ENCODE results near the gene TBL1X. TPM values are rescaled to one million over a fixed set of nuclear protein-coding genes. Genes with fewer than 3 reads are reported as not detected.
A peak's percentile ranks its signal among the peaks of the same experiment; 100 is the strongest.

Gene TBL1X
- total and polyA plus RNA-seq, 7 experiments from 2014 or later, result 11.8 to 58.8 (median 28.9) TPM

GRCh38 chrX:9488586-9488985 lies 23.7 kb downstream of the TBL1X start:
- H3K4me1 Mint-ChIP-seq, result peaks cover 3 to 74% (median 47%) of the 10 kb centered on the region in 7 donors
- H3K4me1 ChIP-seq (ENCODE audit: control insufficient read depth in 2 of 2, insufficient read depth in 2 of 2, low read length in 2 of 2), result no peaks in the 10 kb centered on the region
- no peak overlapping the region for H3K27ac Mint-ChIP-seq
- no peak overlapping the region for H3K4me3 ChIP-seq (ENCODE audit: low read length)
- no peak for ATAC-seq
- no peaks in the 10 kb centered on the region for H3K36me3 ChIP-seq (ENCODE audit: control insufficient read depth in 2 of 3, insufficient read depth in 3 of 3, low read length in 3 of 3)
- H3K4me3 Mint-ChIP-seq, result no peak overlapping the region
- DNase-seq, result no peak
- no peaks in the 10 kb centered on the region for H3K9me3 ChIP-seq (ENCODE audit: control insufficient read depth in 2 of 3, low read length in 3 of 3)
- CTCF ChIA-PET, result no interaction called here
- peaks cover 0 to 3% (median 0%) of the 10 kb centered on the region in 11 donors for H3K9me3 Mint-ChIP-seq
- intact Hi-C loops (cut with micrococcal nuclease), result no loop called here
- H3K27me3 Mint-ChIP-seq, result no peaks in the 10 kb centered on the region
- no peak overlapping the region for H3K27ac ChIP-seq (ENCODE audit: low read depth, low read length)
- POLR2A ChIA-PET, result no interaction called here
- H3K27me3 ChIP-seq (ENCODE audit: control insufficient read depth in 2 of 2, insufficient read depth in 2 of 2, low read length in 2 of 2), result no peaks in the 10 kb centered on the region
- H3K36me3 Mint-ChIP-seq, result peaks cover 0 to 23% (median 14%) of the 10 kb centered on the region in 5 donors

- Mint-ChIP-seq H3K4me1 (peaks cover 3 to 70% (median 46%) of the 10 kb centered on the region in 7 donors), H3K27me3 (no peaks in the 10 kb centered on the region), H3K27ac (no peak overlapping the region), H3K4me3 (no peak overlapping the region), H3K36me3 (peaks cover 0 to 20% (median 12%) of the 10 kb centered on the region in 5 donors), H3K9me3 (peaks cover 0 to 2% (median 0%) of the 10 kb centered on the region in 11 donors)
- no peaks in the 10 kb centered on the region for H3K27me3 ChIP-seq (ENCODE audit: control insufficient read depth in 2 of 2, insufficient read depth in 2 of 2, low read length in 2 of 2)
- no peaks in the 10 kb centered on the region for H3K36me3 ChIP-seq (ENCODE audit: control insufficient read depth in 2 of 3, insufficient read depth in 3 of 3, low read length in 3 of 3)
- ChIA-PET POLR2A (no interaction called here), CTCF (no interaction called here)
- H3K27ac ChIP-seq (ENCODE audit: low read depth, low read length), result no peak overlapping the region
- ATAC-seq (no peak), DNase-seq (no peak)
- no peaks in the 10 kb centered on the region for H3K9me3 ChIP-seq (ENCODE audit: control insufficient read depth in 2 of 3, low read length in 3 of 3)
- H3K4me1 ChIP-seq (ENCODE audit: control insufficient read depth in 2 of 2, insufficient read depth in 2 of 2, low read length in 2 of 2), result no peaks in the 10 kb centered on the region
- no peak overlapping the region for H3K4me3 ChIP-seq (ENCODE audit: low read length)
- intact Hi-C loops (cut with micrococcal nuclease), result no loop called here
These were observed 24.4 kb downstream of the TBL1X start for GRCh38 chrX:9489234-9489633.

- H3K27me3 ChIP-seq (ENCODE audit: control insufficient read depth in 2 of 2, insufficient read depth in 2 of 2, low read length in 2 of 2), result no peaks in the 10 kb centered on the region
- no peaks in the 10 kb centered on the region for H3K9me3 ChIP-seq (ENCODE audit: control insufficient read depth in 2 of 3, low read length in 3 of 3)
- H3K36me3 ChIP-seq (ENCODE audit: control insufficient read depth in 2 of 3, insufficient read depth in 3 of 3, low read length in 3 of 3), result no peaks in the 10 kb centered on the region
- no peaks in the 10 kb centered on the region for H3K4me1 ChIP-seq (ENCODE audit: control insufficient read depth in 2 of 2, insufficient read depth in 2 of 2, low read length in 2 of 2)
- DNase-seq (no peak), ATAC-seq (no peak)
- Mint-ChIP-seq H3K4me3 (peak overlapping the region in 1 of 10 donors; percentile 20), H3K4me1 (peaks cover 8 to 68% (median 45%) of the 10 kb centered on the region in 7 donors), H3K27ac (peak overlapping the region in 2 of 9 donors; percentile 53 to 60), H3K36me3 (peaks cover 4 to 17% (median 5%) of the 10 kb centered on the region in 5 donors), H3K9me3 (no peaks in the 10 kb centered on the region), H3K27me3 (no peaks in the 10 kb centered on the region)
- H3K4me3 ChIP-seq (ENCODE audit: low read length), result no peak overlapping the region
- intact Hi-C loops (cut with micrococcal nuclease), result no loop called here
- ChIA-PET POLR2A (no interaction called here), CTCF (no interaction called here)
- no peak overlapping the region for H3K27ac ChIP-seq (ENCODE audit: low read depth, low read length)
These were observed 28.0 kb downstream of the TBL1X start for GRCh38 chrX:9492901-9493300.

- H3K4me1 Mint-ChIP-seq, result peaks cover 8 to 68% (median 46%) of the 10 kb centered on the region in 7 donors
- no peaks in the 10 kb centered on the region for H3K9me3 Mint-ChIP-seq
- intact Hi-C loops (cut with micrococcal nuclease), result no loop called here
- H3K27me3 Mint-ChIP-seq, result no peaks in the 10 kb centered on the region
- Histone ChIP-seq H3K27ac (ENCODE audit: low read depth, low read length) (no peak overlapping the region), H3K4me1 (ENCODE audit: control insufficient read depth in 2 of 2, insufficient read depth in 2 of 2, low read length in 2 of 2) (no peaks in the 10 kb centered on the region), H3K27me3 (ENCODE audit: control insufficient read depth in 2 of 2, insufficient read depth in 2 of 2, low read length in 2 of 2) (no peaks in the 10 kb centered on the region), H3K9me3 (ENCODE audit: control insufficient read depth in 2 of 3, low read length in 3 of 3) (no peaks in the 10 kb centered on the region), H3K36me3 (ENCODE audit: control insufficient read depth in 2 of 3, insufficient read depth in 3 of 3, low read length in 3 of 3) (no peaks in the 10 kb centered on the region), H3K4me3 (ENCODE audit: low read length) (no peak overlapping the region)
- no peak overlapping the region for H3K4me3 Mint-ChIP-seq
- H3K27ac Mint-ChIP-seq, result no peak overlapping the region
- DNase-seq, result no peak
- no peak for ATAC-seq
- CTCF ChIA-PET, result no interaction called here
- peaks cover 4 to 16% (median 4%) of the 10 kb centered on the region in 5 donors for H3K36me3 Mint-ChIP-seq
- POLR2A ChIA-PET, result no interaction called here
These were observed 29.1 kb downstream of the TBL1X start for GRCh38 chrX:9493936-9494335.

GRCh38 chrX:9494771-9495170 lies 29.9 kb downstream of the TBL1X start:
- ChIA-PET CTCF (no interaction called here), POLR2A (no interaction called here)
- H3K4me1 ChIP-seq (ENCODE audit: control insufficient read depth in 2 of 2, insufficient read depth in 2 of 2, low read length in 2 of 2), result no peaks in the 10 kb centered on the region
- Mint-ChIP-seq H3K27me3 (no peaks in the 10 kb centered on the region), H3K4me1 (peaks cover 11 to 66% (median 49%) of the 10 kb centered on the region in 7 donors), H3K9me3 (peaks cover 0 to 3% (median 0%) of the 10 kb centered on the region in 11 donors), H3K36me3 (peaks cover 4 to 15% (median 9%) of the 10 kb centered on the region in 5 donors), H3K27ac (peak overlapping the region in 1 of 9 donors; percentile 19), H3K4me3 (no peak overlapping the region)
- no peaks in the 10 kb centered on the region for H3K36me3 ChIP-seq (ENCODE audit: control insufficient read depth in 2 of 3, insufficient read depth in 3 of 3, low read length in 3 of 3)
- ATAC-seq (no peak), DNase-seq (no peak)
- H3K27me3 ChIP-seq (ENCODE audit: control insufficient read depth in 2 of 2, insufficient read depth in 2 of 2, low read length in 2 of 2), result no peaks in the 10 kb centered on the region
- intact Hi-C loops (cut with micrococcal nuclease), result no loop called here
- H3K9me3 ChIP-seq (ENCODE audit: control insufficient read depth in 2 of 3, low read length in 3 of 3), result no peaks in the 10 kb centered on the region
- H3K27ac ChIP-seq (ENCODE audit: low read depth, low read length), result no peak overlapping the region
- H3K4me3 ChIP-seq (ENCODE audit: low read length), result no peak overlapping the region

GRCh38 chrX:9495496-9495895 lies 30.6 kb downstream of the TBL1X start:
- Mint-ChIP-seq H3K4me3 (no peak overlapping the region), H3K4me1 (peaks cover 11 to 61% (median 42%) of the 10 kb centered on the region in 7 donors), H3K36me3 (peaks cover 4 to 15% (median 9%) of the 10 kb centered on the region in 5 donors), H3K9me3 (peaks cover 0 to 3% (median 0%) of the 10 kb centered on the region in 11 donors), H3K27me3 (no peaks in the 10 kb centered on the region), H3K27ac (no peak overlapping the region)
- Histone ChIP-seq H3K9me3 (ENCODE audit: control insufficient read depth in 2 of 3, low read length in 3 of 3) (no peaks in the 10 kb centered on the region), H3K27me3 (ENCODE audit: control insufficient read depth in 2 of 2, insufficient read depth in 2 of 2, low read length in 2 of 2) (no peaks in the 10 kb centered on the region), H3K36me3 (ENCODE audit: control insufficient read depth in 2 of 3, insufficient read depth in 3 of 3, low read length in 3 of 3) (no peaks in the 10 kb centered on the region), H3K4me1 (ENCODE audit: control insufficient read depth in 2 of 2, insufficient read depth in 2 of 2, low read length in 2 of 2) (no peaks in the 10 kb centered on the region), H3K4me3 (ENCODE audit: low read length) (no peak overlapping the region), H3K27ac (ENCODE audit: low read depth, low read length) (no peak overlapping the region)
- no peak for ATAC-seq
- DNase-seq, result no peak
- intact Hi-C loops (cut with micrococcal nuclease), result no loop called here
- POLR2A ChIA-PET, result no interaction called here
- CTCF ChIA-PET, result no interaction called here

GRCh38 chrX:9498236-9498635 lies 33.4 kb downstream of the TBL1X start:
- H3K4me3 Mint-ChIP-seq, result no peak overlapping the region
- H3K36me3 Mint-ChIP-seq, result peaks cover 4 to 25% (median 15%) of the 10 kb centered on the region in 5 donors
- H3K4me3 ChIP-seq (ENCODE audit: low read length), result no peak overlapping the region
- peaks cover 0 to 3% (median 0%) of the 10 kb centered on the region in 11 donors for H3K9me3 Mint-ChIP-seq
- no peaks in the 10 kb centered on the region for H3K27me3 Mint-ChIP-seq
- intact Hi-C loops (cut with micrococcal nuclease), result no loop called here
- no peaks in the 10 kb centered on the region for H3K27me3 ChIP-seq (ENCODE audit: control insufficient read depth in 2 of 2, insufficient read depth in 2 of 2, low read length in 2 of 2)
- peak overlapping the region in 1 of 9 donors; percentile 85 for H3K27ac Mint-ChIP-seq
- peaks cover 0 to 11% (median 7%) of the 10 kb centered on the region in 3 experiments for H3K36me3 ChIP-seq (ENCODE audit: control insufficient read depth in 2 of 3, insufficient read depth in 3 of 3, low read length in 3 of 3)
- ChIA-PET CTCF (no interaction called here), POLR2A (interaction anchor here (0.7 kb wide), 1 partner anchor 35 kb away, joined by 4 read pairs; no protein-coding TSS in a partner anchor)
- H3K27ac ChIP-seq (ENCODE audit: low read depth, low read length), result no peak overlapping the region
- no peaks in the 10 kb centered on the region for H3K9me3 ChIP-seq (ENCODE audit: control insufficient read depth in 2 of 3, low read length in 3 of 3)
- ATAC-seq (no peak), DNase-seq (no peak)
- no peaks in the 10 kb centered on the region for H3K4me1 ChIP-seq (ENCODE audit: control insufficient read depth in 2 of 2, insufficient read depth in 2 of 2, low read length in 2 of 2)
- H3K4me1 Mint-ChIP-seq, result peaks cover 8 to 46% (median 23%) of the 10 kb centered on the region in 7 donors
